NCI-H128 (cell line): ENCODE data around the gene EFHB.
"Not testable (repeated sequence)": the region's sequence is repeated elsewhere in the genome, so short reads cannot be mapped to it uniquely, and the experiment has no call there.

Experiments
- DNase-seq: peaks from one replicate; lab custom pipeline; 2025; ENCODE audit not compliant: unreplicated experiment; lab: John Stamatoyannopoulos, UW

Gene EFHB

GRCh38 chr3:19934098-19934566 lies at the start of gene EFHB:
Gene EFHB (minus strand): TSS chr3:19934217. CDS start chr3:19934018, 199 bp downstream.
- no peak for DNase-seq

- no peak for DNase-seq
Measured at GRCh38 chr3:19972054-19972453, 38.0 kb upstream of the EFHB start.

GRCh38 chr3:19970327-19970726 lies 36.3 kb upstream of the EFHB start:
- no peak for DNase-seq

GRCh38 chr3:19967812-19968211 lies 33.8 kb upstream of the EFHB start:
- DNase-seq: no peak

- DNase-seq: no peak
Measured at GRCh38 chr3:19967208-19967607, 33.2 kb upstream of the EFHB start.

GRCh38 chr3:19961960-19962359 lies 27.9 kb upstream of the EFHB start:
- DNase-seq: no peak

- DNase-seq: no peak
Measured at GRCh38 chr3:19960696-19961095, 26.7 kb upstream of the EFHB start.

GRCh38 chr3:19959505-19959904 lies 25.5 kb upstream of the EFHB start:
- no peak for DNase-seq

GRCh38 chr3:19957354-19957753 lies 23.3 kb upstream of the EFHB start:
- not testable (repeated sequence) for DNase-seq

- no peak for DNase-seq
Measured at GRCh38 chr3:19954676-19955075, 20.7 kb upstream of the EFHB start.

GRCh38 chr3:19950316-19950715 lies 16.3 kb upstream of the EFHB start:
- no peak for DNase-seq

GRCh38 chr3:19948226-19948591 lies 14.2 kb upstream of the EFHB start:
- DNase-seq: no peak

GRCh38 chr3:19947549-19948225 lies 13.7 kb upstream of the EFHB start:
- DNase-seq: no peak

- DNase-seq: peak; percentile 84
Measured at GRCh38 chr3:19946832-19947548, 13.0 kb upstream of the EFHB start, which contains the start of gene RAB5A. Gene RAB5A (plus strand): TSS chr3:19947097. CDS start chr3:19950899, 3,802 bp downstream.

- no peak for DNase-seq
Measured at GRCh38 chr3:19945969-19946831, 12.2 kb upstream of the EFHB start.

- DNase-seq: no peak
Measured at GRCh38 chr3:19945534-19945933, 11.5 kb upstream of the EFHB start.

GRCh38 chr3:19940643-19941042 lies 6.6 kb upstream of the EFHB start:
- DNase-seq: no peak

- no peak for DNase-seq
Measured at GRCh38 chr3:19938295-19938627, 4.2 kb upstream of the EFHB start.

- no peak for DNase-seq
Measured at GRCh38 chr3:19937459-19938294, 3.7 kb upstream of the EFHB start.

- DNase-seq: no peak
Measured at GRCh38 chr3:19932422-19932821, 1.6 kb downstream of the EFHB start.

GRCh38 chr3:19931767-19932188 lies 2.2 kb downstream of the EFHB start:
- no peak for DNase-seq
